KBM-7 (cell line): ENCODE results near the gene BPGM.
A peak's percentile ranks its signal among the peaks of the same experiment; 100 is the strongest.

ENCODE experiments used
- DNase-seq: peaks from one replicate; pipeline ENCODE4 v3.0.0-alpha.2; 2015
- in situ Hi-C: fragments of 300-500 bp; cut with MboI; formaldehyde crosslinking; loops from 2 replicates; pipeline ENCODE4 v1.14.3; 2020; ENCODE audit warnings: low sequenced_read_pairs, low pct_unique_long_range_greater_than_20kb, mixed read lengths

Gene BPGM

GRCh38 chr7:134646425-134647305, at the start of gene BPGM:
Gene BPGM (plus strand): TSS chr7:134646853. CDS start chr7:134661508, 14,655 bp downstream.
- in situ Hi-C loops: no loop called here
- peak; percentile 99 for DNase-seq

- in situ Hi-C loops: no loop called here
- no peak for DNase-seq
These were observed 47.3 kb upstream of the BPGM start for GRCh38 chr7:134599371-134599770.

GRCh38 chr7:134601459-134601858, 45.2 kb upstream of the BPGM start:
- in situ Hi-C loops: no loop called here
- DNase-seq: no peak

- DNase-seq: no peak
- in situ Hi-C loops: no loop called here
These were observed 43.7 kb upstream of the BPGM start for GRCh38 chr7:134602881-134603451.

- peak; percentile 49 for DNase-seq
- in situ Hi-C loops: no loop called here
These were observed 40.4 kb upstream of the BPGM start for GRCh38 chr7:134605978-134606923.

GRCh38 chr7:134611611-134612151, 35.0 kb upstream of the BPGM start:
- DNase-seq: no peak
- in situ Hi-C loops: no loop called here

- DNase-seq: no peak
- in situ Hi-C loops: no loop called here
These were observed 34.5 kb upstream of the BPGM start for GRCh38 chr7:134612197-134612596.

- no peak for DNase-seq
These were observed 32.9 kb upstream of the BPGM start for GRCh38 chr7:134613623-134614347.

GRCh38 chr7:134616611-134617010, 30.0 kb upstream of the BPGM start:
- DNase-seq: no peak
- in situ Hi-C loops: no loop called here

More at GRCh38 chr7:134613623-134614347, 32.9 kb upstream of the BPGM start:
- in situ Hi-C loops: no loop called here

DNA sequence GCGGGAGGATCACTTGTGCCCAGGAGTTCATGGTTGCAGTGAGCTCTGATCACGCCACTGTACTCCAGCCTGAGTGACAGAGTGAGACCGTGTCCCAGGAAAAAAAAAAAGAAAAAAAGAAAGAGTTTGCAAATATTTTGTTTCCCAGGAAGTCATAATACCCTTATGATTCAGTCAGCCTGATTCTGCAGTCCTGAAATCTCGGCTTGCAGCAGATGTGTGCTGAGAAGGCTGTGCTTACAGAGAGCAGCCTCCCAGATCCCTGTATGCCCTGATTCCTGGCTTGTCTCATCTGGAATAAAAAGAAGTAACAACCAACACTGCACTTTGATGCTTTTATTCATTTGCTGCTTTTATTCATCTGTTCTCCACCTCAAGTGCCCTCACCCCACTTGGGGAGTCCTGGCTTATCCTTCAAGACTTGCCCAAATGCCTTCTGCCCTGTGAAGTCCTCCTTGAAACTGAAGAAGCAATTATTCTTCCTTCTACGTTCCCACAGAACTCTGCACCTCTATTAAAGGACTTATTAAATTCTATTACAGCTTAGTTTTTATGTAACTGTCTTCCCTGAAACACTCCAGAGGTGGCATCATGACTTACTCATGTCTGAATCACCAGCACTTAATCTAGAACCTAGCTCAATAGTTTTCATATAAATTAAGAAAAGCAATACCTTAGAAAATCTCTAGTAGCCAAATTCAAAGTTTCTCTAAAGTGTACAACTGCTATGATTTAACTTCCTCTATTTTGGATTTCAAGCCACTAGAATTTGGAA, 27.7 kb upstream of the BPGM start:
- no peak for DNase-seq
- in situ Hi-C loops: no loop called here

DNA sequence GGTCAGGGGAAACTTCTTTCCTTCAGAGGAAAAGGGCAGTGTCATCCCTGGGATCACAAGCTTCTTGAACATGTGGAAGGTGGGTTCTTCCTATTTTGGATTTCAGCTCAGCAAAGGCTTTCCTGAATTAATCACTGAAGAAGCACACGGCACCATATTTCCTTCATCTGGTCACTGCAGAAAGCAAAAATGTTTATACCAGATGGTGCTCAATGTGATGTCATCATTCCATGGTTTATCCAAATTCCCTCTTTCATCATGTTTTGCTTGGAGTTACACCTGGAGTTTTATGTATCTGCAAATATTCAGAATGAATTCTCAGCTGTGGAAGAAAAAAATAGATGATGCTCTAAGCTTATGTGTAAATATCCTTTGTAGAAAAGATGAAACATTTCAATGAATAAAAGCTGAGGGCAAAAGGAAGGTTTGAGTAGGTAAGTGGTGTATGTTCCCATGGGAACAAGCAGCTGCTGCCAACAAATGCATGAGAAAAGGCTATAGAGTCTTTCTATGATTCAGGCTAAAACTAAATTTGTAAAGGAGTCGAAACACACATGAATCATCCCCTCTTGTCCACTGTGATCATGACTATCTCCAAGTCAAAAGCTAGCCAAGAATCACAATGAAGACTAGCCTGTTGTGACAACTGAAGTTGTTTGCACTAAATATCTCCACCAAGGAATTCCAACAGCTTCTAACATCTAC, 26.9 kb upstream of the BPGM start:
- DNase-seq: no peak
- in situ Hi-C loops: no loop called here

GRCh38 chr7:134622303-134622995, 24.2 kb upstream of the BPGM start:
- in situ Hi-C loops: no loop called here
- no peak for DNase-seq

GRCh38 chr7:134623193-134623592, 23.5 kb upstream of the BPGM start:
- DNase-seq: no peak
- in situ Hi-C loops: no loop called here

DNA sequence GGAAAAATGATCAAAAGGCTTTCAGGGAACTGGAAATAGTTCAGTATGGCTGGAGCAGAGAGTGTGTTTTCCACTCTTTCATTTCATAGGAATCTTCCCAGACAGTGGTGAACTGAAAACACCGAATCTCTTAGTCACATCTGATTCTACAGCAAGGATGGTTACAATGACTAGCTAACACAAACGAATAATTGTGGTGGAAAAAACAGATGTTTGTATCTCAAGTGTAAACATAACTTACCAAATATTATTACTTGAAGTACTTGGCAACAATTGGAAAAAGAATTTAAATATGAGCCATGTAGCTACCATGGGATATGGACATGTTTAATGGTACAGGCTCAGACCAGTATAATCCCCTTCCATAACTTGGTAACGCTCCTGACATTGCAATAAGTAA, 21.1 kb upstream of the BPGM start:
- no peak for DNase-seq
- in situ Hi-C loops: no loop called here

DNA sequence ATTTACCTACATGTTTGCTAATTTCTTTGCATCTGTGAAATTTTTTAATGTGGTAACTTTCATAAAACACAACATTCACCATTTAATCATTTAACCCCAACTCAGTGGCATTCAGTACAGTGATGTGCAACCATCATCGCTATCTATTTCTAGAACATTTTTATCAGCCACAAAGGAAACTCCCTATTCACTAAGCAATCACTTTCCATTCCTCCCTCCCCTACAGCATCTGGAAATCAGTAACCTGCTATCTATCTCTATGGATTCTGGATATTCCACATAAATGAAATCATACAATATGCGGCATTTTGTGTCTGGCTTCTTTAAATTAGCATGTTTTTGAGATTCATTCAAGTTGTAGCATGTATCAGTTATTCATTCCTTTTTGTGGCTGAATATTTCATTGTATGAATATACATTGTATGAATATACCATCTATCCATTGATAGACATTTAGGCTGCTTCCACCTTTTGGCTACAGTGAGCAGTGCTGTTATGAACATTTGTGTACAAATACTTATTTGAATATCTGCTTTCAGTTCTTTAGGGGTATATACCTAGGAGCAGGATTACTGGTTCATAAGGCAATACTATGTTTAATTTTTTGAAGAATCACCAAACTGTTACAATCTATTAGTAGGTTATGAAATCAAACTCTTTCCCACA, 19.4 kb upstream of the BPGM start:
- in situ Hi-C loops: no loop called here
- no peak for DNase-seq

DNA sequence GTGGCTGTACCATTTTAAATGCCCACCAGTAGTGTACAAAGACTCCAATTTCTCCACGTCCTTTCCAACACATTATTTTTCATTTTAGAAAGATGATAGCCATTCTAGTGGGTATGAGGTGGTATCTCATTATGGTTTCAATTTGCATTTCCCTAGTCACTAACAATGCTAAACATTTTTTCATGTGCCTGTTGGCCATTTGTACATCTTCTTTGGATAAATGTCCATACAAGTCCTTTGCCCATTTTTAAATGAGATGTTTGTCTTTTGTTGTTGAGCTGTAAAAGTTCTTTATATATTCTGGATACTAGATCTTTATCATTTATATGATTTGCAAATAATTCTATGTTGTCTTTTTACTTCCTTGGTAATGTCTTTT, 18.9 kb upstream of the BPGM start:
- in situ Hi-C loops: no loop called here

More for the DNA sequence above, 18.9 kb upstream of the BPGM start:
- no peak for DNase-seq
